NK-92 (cell line): ENCODE measurements around the gene ERG.

Source experiments
- DNase-seq: peaks from one replicate; lab custom pipeline; 2025; ENCODE audit not compliant: unreplicated experiment; lab: John Stamatoyannopoulos, UW

Gene ERG

GRCh38 chr21:38396325-38396724 lies 102.0 kb downstream of the ERG start:
- no peak for DNase-seq

DNA sequence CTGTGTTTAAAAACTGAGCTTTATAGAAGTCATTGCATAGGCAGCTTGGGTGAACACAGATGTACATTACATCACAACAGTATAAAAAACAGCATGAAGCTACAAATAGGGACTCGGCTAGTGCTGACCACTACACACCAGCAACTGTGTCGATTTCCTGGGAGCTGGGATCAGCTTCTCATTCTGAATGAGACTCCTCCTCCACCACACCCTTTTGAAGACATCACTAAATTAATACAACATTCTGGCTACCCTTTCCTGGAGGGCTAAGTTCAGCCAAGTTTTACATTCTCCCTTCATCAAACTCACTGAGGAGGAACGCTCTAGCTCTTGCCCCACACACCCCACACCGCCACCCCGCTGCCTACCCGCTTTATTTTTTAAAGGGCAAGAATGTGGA lies 102.7 kb downstream of the ERG start:
- DNase-seq = no peak

- DNase-seq = no peak
These were observed 105.6 kb downstream of the ERG start for GRCh38 chr21:38392661-38393060.

DNA sequence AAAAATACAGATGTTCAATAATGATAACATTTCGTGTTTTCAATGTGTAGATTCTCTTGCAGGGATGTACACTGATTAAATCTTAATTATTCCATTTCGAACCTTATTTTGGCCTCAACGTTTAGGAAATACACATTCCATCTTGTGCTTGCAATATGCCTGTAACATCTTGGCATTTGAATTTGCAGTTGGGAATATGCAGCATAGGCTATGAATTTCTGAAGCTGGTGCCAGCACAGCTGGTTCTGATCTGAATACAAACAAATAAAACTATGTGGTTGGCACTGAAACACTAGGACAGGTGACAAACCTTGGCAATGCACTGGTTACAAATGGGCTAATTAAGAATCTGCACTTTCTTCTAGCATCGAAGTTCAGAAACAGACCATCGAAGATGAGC lies 108.4 kb downstream of the ERG start:
- DNase-seq = no peak

GRCh38 chr21:38389354-38389676 lies 109.0 kb downstream of the ERG start:
- no peak for DNase-seq

DNA sequence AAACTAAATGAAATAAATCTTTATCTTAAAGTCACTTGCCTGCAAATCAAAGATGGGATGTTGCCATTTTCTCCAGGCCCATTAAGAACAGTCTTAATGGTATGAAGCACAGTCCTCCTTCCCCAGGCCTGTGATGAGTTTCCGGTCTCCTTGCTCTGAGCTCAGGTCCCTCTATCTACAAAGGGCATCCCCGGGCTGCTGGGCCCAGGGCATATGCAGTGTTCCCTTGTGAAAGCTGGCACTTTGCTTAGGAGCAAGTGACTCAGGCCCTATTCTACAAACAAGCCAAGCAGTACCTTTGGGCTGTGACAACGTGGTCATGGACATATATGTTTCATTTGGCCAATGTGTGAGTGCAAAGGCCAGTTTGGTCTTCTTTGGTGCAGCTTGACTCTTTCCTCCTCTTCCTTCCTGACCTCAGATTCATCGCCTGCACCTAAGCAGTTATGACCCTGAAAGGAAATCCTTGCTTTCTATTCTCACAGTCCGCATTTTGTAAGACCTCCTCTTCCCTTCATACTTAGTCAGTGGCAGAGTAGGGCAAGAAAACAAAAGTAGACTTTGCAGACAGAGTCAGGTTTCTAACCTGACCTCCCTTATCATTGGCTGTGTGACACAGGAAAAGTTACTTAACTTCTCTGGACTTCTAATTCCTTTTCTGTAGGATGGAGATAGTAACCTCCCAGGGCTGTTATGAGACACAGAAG lies 109.5 kb downstream of the ERG start:
- DNase-seq = no peak

DNA sequence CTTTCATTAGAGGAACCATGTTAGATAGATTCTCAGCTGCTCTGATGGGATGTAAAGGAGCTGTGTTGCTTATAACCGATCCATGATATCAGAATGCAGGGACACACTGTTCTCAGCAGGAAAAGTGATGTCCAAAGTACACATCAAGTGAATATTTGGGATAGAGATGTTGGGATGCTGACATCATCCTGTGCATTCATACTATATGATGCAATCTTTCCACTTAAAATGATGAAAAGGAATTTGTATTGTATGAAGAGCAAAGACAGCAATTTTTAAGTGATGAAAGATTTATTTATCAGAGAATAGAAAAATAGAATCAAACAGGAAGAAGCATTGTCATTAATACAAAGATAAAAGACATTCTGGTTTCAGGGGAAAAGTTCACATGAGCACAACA lies 110.1 kb downstream of the ERG start:
- no peak for DNase-seq

GRCh38 chr21:38386967-38387366 lies 111.3 kb downstream of the ERG start:
- no peak for DNase-seq

- no peak for DNase-seq
These were observed 112.7 kb downstream of the ERG start for GRCh38 chr21:38385427-38386175.

DNA sequence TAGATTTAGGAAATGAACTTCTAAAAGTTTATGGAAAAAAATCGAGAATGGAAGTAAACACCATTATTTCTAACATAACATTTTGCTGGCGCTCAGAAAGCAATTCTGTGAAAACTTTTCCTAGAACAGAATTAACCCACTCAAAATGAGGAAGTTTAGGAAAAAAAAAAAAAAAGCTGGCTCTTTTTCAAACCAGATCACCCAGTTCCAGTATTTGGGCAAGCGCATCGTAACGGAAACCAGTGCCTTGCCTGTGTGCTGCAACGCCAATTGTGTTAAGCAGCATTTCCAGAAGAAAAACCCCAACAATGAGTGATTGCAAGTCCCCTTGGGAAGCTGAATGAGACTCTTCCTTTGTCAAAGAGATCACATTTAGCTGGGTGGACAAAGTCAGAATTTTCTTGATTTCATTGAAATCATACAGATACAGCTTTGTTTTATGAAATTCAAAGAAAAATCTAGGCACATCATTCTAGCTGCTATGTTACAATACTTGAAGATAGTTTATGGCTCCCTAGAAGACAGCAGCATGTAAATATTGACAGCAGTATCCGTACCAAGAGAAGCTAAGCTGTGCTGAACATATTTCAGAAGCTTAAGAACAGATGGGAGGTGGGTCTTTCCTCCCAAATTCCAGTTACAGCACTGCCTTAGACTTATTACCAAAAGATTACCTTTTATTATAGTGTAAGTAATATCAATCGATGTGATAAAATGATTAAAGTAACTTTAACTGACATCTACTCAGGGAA lies 113.4 kb downstream of the ERG start:
- no peak for DNase-seq

DNA sequence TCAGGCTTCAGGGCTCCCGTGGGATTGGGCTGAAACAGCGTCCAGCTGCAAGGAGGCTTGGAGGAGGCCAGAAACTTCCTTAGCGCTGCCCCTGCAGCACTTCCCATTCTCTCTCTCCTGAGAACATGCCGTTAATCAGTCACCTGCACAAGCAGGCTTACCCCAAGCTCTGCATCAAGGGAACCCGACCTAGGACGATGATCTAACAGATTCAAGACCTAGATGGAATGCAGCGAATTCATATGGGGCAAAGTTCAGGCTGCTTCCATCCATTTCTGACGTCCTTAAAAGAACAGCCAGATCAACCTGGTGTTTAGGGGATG lies 114.1 kb downstream of the ERG start:
- no peak for DNase-seq

DNA sequence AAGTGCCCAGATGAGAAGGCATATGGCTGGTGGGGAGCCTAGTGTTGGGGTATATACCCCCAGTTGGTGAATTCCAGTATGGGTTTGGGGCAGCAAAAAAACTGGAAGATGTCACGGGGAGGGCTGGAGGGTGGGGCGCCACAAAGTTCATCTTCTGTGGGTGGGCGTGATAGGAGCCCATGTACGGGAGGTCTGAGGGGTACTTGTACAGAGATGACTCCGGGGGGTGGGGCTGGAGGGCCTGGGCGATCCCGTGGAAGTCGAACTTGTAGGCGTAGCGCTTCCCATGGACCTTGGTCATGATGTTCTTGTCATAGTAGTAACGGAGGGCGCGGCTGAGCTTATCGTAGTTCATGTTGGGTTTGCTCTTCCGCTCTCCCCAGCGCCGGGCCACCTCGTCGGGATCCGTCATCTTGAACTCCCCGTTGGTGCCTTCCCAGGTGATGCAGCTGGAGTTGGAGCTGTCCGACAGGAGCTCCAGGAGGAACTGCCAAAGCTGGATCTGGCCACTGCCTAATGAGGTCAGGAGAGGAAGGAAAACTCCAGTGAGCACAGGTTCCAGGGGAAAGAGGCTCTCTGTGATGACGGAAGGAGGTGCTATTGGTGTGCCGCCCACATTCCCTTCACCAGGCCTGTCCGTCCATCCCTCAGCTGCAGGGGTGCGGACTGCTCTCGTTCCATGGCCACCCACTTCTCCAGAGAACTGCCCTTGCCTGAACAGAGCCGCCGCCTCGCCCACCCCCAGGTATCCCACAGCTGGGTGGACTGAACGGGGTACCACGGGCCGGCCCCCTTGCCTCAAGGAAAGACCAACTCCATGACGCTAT lies 114.7 kb downstream of the ERG start:
- no peak for DNase-seq

DNA sequence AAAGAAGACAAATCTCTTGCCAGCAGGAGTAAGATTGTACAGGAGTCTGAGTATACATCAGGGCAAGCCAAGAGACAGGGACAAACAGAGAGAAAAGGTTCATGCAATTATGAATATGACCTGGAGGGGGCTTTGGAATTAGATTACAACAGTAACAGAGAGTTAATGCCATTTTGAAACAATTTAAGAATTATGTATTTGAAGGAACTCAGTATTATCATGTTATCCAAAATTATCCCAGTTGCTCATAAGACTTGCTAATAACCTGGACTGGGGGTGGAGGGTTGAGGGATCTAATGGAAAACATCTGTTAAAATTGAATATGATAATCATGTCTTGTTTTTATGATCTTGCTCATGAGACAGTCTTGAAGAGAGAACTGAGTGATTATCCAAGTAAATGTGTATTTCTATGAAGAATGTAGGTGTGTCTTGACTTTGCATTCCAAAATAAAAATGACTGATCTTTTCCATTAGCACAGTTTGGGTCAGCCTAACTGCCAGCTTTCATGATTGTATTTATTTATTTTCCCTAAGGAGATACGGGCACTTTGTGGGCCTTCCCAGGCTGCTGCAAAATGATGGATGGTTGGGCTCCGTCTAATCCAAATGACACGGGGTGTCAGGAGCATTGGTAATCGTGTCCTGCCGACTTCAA lies 117.7 kb downstream of the ERG start:
- DNase-seq = no peak

GRCh38 chr21:38379147-38379546 lies 119.1 kb downstream of the ERG start:
- DNase-seq = no peak

GRCh38 chr21:38377165-38378088 lies 120.8 kb downstream of the ERG start:
- DNase-seq = no peak

GRCh38 chr21:38376693-38377092 lies 121.6 kb downstream of the ERG start:
- no peak for DNase-seq

GRCh38 chr21:38376235-38376634 lies 122.0 kb downstream of the ERG start:
- DNase-seq = no peak

DNA sequence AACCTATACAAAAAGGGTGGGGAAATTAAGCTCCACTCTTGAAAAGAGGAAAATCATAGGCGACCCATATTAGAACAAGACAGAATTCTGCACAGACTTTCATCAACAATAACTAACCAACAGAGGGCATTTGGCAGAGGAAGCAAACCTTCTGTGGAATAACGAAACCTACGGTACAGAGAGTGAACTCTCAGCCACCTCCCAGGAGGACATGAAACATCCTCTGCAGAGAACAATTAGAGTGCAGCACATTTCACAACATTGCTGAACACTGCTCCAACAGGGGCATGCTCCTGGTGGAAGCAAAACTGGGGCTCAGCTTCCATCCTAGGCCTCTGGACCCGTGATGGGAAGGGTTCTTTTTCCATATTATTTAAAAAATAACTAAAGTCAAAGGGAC lies 130.6 kb downstream of the ERG start:
- no peak for DNase-seq

DNA sequence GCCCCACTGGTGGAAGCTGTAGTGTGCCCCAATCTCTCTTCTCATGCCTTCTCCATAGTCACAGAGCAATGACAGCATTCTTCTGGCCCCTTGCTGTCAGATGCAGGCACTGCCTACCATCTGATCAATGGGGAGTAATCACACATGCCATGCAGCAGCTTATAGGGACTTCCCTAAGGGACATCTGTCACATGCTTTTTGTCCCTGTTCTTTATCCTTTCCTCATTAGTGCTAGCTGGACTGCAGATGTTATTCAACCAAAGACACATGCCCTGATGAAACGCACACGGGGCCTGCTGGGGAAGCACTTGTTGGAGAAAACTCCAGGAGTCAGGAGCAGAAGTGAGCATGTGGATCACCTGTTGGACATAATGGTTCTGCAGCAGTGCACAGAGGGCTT lies 132.8 kb downstream of the ERG start:
- DNase-seq = no peak

- no peak for DNase-seq
These were observed 134.6 kb downstream of the ERG start for GRCh38 chr21:38363693-38364092.
